SKM-1 treated with dmso at 0.1 percent for 144 hours (cell line): ENCODE data around the gene NADSYN1.
"Not testable (repeated sequence)": the region's sequence is repeated elsewhere in the genome, so short reads cannot be mapped to it uniquely, and the experiment has no call there.

Source experiments
- DNase-seq: peaks from one replicate; lab custom pipeline; 2025; ENCODE audit not compliant: unreplicated experiment; lab: John Stamatoyannopoulos, UW

NADSYN1 gene

GRCh38 chr11:71525188-71525937 is 72.4 kb downstream of the NADSYN1 start:
- DNase-seq = no peak

DNA sequence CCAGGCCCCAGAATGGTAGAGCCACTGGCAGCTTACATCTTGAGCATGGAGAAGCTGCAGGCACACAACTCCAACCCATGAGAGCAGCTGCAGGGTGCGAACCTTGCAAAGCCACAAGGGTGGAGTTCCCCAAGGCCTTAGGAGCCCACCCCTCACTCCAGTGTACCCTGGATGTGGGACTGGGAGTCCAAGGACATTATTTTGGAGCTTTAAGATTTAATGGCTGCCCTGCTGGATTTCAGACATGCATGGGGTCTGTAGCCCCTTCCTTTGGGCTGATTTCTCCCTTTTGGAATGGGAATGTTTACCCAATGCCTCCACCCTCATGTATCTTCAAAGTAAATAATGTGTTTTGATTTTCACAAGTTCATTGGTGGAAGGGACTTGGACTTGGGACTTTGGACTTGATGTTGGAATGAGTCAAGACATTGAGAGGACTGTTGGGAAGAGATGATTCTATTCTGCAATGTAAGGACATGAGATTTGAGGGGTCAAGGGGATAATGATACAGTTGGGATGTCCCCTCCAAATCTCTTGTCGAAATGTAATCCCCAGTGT is 73.0 kb downstream of the NADSYN1 start:
- no peak for DNase-seq

GRCh38 chr11:71526796-71527575 is 74.0 kb downstream of the NADSYN1 start, which contains the start of gene KRTAP5-7:
Gene KRTAP5-7, plus strand, starts transcription at chr11:71527267. Its CDS starts 34 bp downstream, at chr11:71527301.
- DNase-seq = not testable (repeated sequence)

- no peak for DNase-seq
Observed at GRCh38 chr11:71527576-71528210, 74.7 kb downstream of the NADSYN1 start.

GRCh38 chr11:71530602-71531001 is 77.6 kb downstream of the NADSYN1 start:
- no peak for DNase-seq

DNA sequence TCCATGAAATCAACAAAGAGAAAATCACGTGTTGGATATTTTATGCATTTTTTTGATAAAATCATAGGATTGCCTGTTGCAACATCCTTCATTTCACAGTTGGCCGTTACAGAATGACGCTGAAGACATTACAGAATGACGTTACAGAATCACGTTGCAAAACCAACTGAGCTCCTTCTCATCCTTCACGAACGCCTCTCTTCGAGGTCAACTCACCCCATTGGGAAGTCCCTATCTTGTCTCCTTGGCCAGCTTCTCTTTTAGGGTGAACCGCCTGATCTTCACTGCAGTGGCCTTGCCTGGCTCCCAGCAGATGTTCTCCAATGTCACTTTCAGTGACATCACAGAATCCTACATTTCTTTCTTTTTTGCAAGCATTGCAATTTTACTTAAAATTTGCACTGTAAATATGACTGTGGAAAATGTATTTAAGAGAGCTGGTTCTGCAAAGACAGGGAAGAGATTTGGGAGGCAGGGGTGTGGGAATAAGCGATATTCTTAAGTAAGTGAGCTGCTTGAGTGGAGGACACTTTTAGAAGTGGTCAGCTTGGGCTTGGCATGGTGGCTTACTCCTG is 79.1 kb downstream of the NADSYN1 start:
- DNase-seq = no peak

GRCh38 chr11:71534711-71535608 is 82.0 kb downstream of the NADSYN1 start:
- not testable (repeated sequence) for DNase-seq

DNA sequence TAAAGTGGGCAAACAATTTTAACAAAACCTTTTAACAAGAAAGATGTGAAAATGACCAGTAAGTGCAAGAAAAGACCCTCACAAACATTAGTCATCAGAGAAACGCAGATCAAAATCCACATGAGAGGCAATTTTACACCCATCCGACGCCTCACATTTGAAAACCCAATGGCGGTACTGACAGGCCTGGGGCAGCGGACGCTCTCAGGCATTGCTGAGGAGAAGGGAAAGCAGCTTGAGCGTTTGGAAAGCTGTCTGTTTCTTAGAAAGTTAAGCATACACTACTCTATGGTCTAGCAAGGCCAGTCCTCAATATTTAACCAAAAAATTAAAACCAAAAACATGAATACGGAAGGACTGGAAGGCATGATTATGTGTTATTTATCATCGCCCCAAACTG is 82.8 kb downstream of the NADSYN1 start:
- no peak for DNase-seq

- no peak for DNase-seq
Observed at GRCh38 chr11:71537537-71537936, 84.5 kb downstream of the NADSYN1 start.

- not testable (repeated sequence) for DNase-seq
Observed at GRCh38 chr11:71537977-71538665, 85.1 kb downstream of the NADSYN1 start, which contains the start of gene KRTAP5-8. Gene KRTAP5-8, plus strand, starts transcription at chr11:71538025. Its CDS starts 31 bp downstream, at chr11:71538056.

DNA sequence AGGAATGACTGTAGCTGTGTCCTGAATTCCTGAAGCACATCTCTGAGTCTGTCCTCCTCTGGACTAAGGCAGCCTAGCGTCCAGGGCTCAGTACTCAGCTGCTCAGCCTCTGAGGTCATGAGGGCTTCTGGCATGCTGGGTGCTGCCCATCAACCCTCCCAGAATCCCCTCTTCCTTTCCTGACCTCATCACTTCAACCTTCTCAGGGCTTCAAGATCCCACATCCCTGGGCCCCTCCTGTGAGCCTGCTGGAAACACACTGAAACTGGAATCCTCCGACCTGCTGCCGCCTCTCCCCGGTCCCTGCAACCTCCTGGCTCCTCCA is 85.6 kb downstream of the NADSYN1 start:
- DNase-seq = no peak

DNA sequence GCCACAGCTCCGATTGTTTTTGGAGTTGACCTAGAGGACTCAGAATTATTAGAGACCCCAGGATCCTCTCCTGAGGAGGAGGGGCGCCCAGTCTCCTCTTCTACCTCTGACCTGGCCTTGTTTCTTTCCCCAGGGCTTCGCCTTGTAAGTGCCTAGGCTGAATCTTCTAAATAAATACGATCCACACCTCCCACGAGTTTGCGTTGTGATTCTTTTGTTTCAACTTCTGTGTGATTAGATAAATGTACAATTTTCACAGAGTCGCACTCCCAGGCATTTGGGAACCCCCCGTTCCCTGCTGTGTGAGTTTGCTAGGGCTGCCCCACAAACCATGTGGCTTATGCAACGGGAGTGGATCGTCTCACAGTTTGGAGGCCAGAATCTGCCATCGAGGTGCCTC is 86.0 kb downstream of the NADSYN1 start:
- DNase-seq = no peak

GRCh38 chr11:71539971-71540370 is 87.0 kb downstream of the NADSYN1 start:
- DNase-seq = not testable (repeated sequence)

DNA sequence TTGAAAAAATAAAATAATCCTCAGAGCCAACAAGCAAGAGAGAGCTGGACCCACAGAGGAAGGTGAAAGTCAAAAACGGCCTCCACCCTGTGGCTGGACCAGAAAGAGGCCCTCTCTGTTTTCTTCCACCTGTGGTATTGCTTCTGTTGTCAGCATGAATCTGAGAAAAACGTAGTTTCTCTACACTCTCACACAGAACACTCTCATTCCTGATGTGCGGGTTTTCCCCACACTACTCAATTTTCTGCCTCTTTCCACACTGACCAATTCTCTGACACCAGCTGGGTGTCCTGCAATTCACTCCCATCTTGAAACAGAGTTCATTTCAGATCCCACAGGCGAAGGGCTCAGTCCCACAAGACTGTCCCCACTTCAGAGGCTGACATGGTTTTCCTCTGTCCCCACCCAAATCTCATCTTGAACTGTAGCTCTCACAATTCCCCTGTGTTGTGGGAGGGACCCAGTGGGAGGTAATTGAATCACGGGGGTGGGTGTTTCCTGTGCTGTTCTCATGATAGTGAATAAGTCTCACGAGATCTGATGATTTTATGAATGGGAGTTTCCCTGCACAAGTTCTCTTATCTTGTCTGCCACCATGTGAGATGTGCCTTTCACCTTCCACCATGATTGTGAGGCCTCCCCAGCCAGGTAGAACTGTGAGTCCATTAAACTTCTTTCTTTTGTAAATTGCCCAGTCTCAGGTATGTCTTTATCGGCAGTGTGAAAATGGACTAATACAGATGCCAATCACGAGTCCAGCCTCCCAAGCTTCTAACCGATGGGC is 87.7 kb downstream of the NADSYN1 start:
- not testable (repeated sequence) for DNase-seq

GRCh38 chr11:71542382-71542781 is 89.4 kb downstream of the NADSYN1 start:
- DNase-seq = no peak

DNA sequence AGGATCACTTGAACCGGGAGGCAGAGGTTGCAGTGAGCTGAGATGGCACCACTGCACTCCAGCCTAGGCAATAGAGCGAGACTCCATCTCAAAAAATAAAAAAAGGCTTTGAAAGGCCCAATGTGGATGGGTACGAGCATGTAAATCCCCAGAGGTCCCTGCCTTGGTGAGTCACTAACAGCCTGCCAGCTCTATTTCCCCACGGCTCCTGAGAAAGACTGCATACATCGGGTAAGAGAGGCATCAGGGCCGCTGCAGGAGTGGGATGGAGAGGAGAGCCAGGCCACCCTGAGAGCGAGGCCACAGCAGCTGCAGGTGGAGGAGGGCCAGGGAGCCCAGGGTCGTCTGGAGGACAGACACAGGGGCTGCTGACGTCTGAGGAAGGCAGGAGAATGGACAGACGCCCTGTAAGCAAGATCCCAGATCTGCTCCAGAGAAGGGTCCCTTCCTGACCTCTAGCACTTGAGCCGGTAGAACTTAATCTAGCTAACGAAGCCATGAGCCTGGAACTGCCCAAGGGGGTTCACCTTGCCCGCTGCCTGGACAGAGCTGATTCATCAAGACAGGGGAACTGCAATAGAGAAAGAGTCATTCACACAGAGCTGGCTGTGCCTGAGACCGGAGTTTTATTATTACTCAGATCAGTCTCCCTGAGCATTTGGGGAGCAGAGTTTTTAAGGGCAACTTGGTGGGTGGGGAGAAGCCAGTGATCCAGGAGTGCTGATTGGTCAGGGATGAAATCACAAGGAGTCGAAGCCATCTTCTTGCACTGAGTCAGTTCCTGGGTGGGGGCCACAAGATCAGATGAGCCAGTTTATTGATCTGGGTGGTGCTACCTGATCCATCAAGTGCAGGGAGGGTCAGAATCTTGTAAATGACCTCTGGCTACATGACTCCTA is 90.1 kb downstream of the NADSYN1 start:
- no peak for DNase-seq

- DNase-seq = no peak
Observed at GRCh38 chr11:71543866-71544265, 90.9 kb downstream of the NADSYN1 start.
